ENCODE measurements around the gene BCL7A.

The BCL7A gene

DNA sequence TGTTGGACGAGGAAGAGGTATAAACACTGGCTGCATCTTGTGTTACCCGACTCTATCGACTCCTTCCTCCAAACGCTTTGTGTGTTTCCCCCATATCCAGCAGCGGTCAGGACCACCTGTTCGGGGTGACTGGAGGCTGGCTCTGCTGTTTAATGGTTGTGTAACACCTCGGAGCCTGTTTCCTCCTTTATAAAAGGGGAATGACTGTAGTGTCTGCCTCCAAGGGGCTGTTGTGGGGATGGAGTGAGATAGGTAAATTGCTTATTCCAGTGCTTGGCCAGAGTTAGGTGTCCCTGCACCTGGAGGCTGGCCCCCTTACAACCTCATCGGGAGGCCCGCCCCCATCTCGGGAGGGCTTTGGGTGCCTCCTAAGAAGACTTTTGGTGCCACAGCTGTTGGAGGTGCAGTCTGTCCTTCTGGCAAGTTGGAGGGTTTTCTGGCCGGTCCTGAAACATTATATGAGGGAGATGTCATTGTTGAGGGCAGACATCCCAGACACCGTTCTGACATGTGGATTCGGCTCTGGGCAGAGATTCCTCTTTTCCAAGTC, 57.9 kb downstream of the BCL7A start:
- DNase-seq = no peak

DNA sequence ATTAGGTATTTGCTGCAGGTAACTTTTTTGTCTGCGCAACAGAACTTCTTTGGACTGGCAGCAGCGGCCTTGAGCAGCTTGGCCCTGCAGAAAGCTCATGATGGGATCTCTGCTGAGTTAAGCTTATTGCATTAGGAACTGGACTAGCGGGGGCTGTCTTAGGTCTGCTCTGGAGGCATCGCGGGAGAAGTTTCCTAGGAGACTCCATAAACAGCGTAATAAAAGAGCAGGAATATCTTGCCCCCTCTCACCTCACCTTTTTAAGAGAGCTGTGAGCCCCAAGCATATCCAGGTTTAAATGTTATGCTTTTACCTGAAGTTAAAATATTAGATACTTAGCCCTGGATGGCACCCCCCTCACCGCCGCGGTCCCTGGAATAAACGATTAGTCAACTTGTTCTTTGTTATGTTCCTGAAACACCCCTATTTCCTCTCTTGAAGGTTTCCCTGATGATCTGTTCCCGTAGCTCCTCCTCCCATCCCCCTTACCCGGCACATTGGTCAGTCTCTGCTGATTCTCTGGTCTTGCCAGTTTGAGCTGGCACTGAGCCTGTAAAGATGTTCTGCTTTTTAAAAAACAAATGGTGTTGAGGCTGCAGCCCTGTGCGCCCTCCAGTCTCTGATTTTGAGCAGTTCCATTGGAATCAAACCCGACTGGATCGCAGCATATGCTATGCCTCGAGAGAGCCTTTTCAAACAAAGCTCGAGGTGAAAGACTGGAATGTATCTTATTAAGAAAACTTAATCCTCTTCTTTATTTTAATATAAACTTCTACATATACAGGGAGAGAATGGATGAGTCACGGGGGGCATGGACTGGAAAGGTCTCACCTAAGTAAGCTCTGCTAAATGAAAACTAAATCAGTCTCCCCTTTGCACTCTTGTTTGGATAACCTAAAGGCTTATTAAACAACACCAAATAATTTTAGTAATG, 58.7 kb downstream of the BCL7A start:
- DNase-seq = peak; percentile 78

DNA sequence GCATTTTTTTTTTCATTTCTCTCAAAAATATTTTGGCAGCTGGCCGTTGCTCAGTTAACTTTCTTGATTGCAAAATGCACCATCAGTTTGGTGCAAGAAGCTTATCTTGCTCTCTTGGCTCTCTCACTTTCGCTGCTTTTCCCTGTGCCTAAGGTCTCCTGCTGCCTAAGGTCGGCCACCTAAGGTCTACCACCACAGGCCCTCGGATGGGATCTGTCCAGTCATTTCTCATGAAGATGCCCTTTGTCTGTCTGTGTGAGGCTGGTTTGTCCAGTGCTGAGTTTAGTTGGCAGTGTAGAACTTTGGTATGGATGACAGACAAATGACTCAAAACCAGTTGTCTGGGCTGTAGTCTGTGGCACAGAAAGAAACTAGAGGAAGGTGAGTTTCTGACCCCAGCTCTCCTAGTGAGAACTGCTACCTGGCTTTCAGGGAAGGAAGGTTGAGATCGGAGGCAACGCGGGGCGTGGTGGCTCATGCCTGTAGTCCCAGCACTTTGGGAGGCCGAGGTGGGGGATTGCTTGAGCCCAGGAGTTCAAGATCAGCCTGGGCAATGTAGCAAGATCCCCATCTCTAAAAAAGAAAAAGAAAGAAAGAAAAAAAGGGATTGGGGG, 59.5 kb downstream of the BCL7A start:
- peak; percentile 36 for DNase-seq

DNA sequence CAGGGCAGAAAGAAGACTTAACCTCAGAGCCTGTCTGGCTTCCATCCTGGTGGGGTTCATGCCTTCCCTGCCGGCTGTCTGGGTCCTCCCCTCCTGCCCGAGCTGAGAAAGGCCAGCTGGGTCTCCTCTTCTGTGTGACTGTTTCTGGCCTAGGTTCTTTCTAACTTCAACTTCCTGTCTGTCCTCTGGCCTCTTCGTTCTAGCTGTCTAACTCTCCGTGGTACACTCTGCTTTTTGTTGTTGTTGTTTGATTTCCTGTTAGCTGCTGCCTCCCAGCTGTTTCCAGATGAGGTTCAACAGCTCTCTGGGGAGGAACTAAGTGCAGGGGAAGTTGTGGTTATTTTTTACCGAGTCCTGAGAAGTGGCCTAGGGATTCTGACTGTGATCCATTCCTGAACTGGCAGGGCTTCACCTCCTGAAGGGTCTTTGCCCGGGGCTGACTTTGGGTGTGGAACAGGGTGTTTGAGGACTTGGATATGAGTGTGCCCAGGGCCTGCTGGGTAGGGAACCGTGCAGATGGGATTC, 60.1 kb downstream of the BCL7A start:
- no peak for DNase-seq

DNA sequence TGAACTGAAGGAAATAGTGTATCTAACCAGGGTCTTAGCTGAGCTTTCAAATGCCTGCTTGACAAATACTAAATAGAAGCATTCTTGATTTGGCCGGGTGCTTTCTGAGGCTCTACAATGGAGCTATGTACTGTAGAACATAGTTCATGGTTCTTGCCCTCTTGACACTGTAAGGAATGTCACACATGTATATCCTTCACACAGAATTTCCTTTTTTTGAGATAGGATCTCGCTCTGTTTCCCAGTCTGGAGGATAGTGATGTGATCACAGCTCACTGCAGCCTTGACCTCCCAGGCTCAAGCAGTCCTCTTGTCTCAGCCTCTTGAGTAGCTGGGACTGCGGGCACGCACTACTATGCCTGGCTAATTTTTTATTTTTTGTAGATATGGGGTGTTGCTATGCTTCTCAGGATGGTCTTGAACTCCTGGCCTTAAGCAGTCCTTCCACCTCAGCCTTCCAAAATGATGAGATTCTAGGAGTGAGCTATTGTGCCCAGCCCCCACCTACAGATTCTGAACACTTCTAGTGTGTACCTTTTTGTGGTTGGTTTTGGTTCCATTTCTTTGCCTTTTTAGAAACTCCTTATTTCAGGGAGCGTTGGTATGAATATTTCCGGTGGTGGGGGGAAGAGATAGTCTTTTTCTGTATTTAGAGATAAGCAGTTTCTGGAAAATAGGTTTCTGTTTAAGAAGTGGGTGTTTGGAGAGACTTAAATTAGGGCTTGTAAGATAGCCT, 61.1 kb downstream of the BCL7A start:
- no peak for DNase-seq

DNA sequence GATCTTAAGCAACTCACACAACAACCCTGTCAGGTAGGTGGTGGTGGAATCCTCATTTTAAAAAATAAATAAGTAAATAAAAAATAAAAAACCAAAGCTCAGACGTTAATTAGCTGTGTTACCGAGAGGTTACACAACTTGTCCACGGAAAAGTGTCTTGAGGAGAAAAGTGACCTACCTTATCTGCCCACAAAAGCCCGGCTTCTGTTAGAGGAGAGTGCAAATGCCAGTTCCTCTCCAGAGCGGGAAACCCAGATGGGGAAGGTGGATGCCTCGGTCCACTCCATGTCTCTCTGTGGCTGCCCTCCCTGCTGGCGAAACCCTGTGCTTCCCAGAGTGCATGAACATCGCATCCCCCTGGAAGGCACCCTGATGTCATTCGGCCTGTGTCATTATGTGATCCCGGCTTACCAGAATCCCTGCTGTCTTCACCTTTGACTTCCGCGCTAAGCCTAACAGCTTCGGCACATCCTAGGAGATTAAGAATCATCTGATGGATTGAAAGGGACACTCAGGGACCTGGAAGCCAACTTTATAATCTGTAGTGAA, 63.2 kb downstream of the BCL7A start:
- DNase-seq = no peak

DNA sequence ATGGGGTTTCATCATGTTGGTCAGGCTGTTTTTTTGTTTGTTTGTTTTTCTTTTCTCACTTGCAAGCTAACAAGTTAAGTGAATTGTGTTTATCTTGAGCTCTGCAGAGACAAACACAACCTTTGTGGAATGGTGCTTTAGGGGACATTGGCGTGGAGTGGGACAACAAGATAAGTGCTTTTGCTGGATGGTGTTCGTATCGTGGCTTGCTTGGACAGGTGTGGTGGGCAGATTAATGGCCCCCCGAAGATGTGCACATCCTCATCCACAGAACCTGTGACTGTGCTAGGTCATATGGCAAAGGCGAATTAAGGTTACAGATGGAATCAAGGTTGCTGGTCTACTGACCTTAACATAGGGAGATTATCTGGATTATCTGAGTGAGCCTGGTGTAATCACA, 63.9 kb downstream of the BCL7A start:
- no peak for DNase-seq

DNA sequence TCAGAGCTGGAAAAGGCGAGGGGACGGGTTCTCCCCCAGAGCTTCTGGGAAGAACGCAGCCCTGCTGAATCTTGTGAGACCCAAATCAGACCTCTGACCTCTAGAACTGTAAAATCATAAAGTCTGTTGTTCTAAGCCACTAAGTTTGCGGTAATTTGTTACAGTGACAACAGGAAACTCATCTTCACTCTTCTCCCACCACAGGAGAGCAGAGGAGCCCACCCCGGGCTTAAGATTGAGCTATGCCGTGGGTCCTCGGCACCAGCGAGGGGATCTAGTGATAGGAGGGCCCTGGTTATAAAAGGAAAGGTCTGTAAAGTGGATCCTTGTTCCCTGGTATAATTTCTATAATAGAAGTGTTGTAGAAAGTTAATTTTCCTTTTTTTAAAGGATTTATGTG, 64.4 kb downstream of the BCL7A start:
- no peak for DNase-seq

DNA sequence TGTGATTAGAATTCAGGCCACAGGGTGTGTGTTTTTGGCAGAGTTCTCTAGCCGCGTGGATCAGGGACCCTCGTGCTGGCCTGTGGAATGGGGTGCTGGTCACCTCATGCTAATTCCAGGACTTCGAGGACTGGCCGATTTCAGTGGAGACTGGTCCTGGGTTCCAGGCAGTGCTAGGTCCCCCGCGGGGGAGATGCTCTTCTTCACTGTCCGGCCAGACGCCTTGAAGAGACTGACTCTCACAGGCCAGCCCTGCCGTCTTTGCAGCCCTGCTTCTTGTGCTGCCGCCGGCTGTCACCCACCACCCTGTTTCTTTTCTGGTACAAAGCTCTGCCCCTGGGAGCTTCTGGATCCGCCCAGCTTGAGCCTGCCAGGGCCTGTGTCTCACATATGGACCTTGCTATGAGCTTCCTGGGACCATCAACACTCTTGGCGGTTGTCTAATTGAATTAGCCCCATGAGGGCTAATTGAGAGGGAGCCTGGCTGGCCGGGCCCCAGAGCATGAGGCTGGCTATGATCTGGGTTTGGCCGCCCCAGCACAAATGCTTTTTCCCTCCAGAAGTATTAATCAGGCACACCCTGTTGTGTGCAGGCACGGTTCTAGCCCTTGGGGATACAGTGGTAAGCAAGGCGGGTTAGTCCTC, 65.1 kb downstream of the BCL7A start:
- DNase-seq = no peak

DNA sequence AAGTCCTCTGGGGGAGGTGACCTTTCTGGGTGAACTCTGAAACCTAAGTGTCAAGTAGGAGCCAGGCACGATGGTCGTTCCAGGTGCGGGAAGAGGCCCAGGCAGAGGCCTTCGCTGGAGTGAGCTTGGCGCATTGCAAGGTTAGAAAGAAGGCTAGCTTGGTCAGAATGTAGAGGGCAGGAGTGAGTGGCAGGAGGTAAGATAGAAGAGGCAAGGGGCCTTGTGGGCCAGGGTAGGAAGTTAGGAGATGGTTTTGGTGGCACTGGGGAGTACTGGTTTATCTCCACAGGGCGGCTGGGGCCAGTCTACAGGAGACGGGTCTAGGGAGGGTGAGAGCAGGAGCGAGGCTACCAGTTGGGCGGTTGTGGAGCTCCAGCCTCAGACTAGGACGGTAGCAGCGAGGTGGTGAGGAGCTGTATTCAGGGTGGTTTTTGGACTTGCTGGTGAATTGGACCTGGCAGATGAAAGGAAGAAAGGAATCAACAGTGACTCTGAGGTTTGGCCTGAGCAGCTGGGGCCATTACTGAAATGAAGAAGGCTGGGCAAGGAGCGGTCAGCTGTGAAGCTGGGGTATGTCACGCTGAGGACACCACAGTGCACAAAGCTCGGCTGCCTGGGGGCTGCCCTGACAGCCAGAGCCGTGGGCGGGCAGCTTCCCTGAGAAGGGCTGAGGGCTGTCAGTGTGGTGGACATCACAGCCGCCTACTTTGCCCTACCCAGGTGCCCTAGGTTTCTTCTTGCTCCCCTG, 65.9 kb downstream of the BCL7A start:
- DNase-seq = no peak

DNA sequence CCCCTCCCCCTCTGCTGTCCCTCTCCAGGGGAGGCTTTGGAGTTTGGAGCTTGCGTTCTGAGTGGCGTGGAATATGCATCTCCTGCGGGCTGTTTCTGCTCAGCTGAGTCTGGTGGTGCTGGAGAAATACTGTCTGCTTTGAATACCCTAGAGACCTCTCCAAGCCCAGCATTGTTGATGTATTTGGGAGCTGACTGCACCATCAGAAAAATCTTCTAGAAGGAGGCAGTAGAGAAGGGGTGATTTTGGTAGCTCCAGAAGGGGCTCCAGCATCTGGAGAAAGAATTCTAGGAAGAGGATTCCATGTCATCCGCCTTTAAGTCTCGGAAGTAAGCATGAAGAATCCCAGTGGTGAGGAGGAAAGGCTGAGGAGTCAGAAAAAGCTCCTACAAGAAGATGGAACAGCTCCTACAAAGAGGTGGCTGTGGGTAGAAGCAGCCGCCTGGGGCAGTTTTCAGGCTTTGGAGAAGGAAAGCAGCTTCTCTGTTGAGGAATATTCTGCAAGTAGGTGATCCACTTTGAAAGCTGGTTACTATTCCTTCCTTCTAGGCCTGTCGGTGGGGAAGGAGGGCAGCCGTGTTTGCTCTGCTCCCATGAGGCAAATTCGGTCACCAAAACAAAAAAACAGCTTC, 66.6 kb downstream of the BCL7A start:
- DNase-seq = no peak

DNA sequence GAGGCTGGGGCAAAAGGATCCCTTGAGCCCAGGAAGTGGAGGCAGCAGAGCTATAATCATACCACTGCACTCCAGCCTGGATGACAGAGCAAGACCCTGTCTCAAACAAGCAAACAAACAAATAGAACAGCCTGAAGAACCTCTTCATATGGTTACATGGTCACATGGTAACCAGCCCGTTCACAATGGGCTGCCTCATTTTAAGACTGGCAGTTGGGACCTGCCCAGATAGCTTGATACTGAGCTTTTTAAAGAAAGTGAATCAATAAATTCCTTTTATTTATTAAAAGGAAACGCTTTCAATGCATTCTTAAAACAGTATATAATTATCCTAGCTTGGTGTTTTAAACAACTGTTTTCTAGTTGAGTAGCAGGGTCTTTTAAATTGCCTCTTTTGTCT, 67.4 kb downstream of the BCL7A start:
- DNase-seq = no peak

DNA sequence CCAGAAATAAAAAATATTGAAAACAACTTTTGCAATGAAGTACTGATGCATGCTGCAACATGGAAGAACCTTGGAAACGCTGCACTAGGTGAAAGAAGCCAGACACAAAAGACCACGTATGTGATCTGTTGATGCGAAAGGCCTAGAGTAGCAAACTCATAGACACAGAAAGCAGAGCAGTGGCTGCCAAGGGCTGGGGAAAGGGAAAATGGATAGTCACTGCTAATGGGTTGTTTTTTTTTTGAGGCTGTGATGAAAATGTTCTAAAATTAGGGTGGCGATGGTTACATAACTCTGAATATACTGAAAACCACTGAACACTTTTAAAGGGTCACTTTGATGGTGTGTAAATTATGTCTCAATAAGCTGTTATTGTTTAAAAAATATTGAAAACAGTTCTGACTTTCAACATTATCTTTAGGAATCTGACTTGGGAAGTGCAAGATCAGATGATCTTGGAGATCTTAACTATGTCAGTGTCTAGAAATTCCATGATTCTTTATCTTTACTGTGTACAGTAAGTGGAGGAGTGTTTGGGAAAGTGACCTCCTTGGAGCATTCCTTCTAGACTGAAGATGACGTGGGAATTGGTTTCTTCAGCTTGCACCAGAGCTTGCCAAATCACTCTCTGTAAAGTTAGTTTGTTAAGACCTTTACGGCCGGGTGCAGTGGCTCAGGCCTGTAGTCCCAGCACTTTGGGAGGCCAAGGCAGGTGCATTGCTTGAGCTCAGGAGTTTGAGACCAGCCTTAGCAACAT, 69.3 kb downstream of the BCL7A start:
- peak; percentile 86 for DNase-seq

DNA sequence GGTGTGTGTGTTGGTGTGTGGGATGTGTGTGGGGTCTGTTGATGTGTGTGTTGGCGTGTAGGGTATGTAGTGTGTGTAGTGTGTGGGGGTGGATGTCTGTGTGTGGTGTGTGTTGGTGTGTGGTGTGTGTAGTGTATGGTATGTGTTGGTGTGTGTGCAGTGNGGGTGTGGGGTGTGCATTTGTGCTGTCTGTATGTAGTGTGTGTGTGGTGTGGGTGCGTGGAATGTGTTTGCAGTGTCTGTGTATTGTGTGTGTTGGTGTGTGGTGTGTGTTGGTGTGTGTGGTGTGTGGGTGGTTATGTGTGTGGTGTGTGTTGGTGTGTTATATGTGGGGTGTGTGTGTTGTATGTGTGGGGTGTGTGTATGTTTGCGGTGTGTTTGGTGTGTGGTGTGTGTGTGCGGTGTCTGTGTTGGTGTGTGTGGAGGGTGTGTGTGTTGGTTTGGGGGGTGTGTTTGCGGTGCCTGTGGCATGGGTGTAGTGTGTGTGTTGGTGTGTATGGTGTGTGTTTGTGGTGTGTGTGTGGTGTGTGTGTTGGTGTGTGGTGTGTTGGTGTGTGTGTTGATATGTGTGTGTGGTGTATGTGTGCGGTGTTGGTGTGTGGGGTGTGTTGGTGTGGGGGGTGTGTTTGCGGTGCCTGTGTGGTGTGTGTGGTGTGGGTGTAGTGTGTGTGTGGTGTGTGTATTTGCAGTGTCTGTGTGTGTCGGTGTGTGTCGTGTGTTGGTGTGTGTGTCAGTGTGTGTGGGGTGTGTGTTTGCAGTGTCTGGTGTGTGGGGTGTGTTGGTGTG, 71.6 kb downstream of the BCL7A start:
- no peak for DNase-seq

DNA sequence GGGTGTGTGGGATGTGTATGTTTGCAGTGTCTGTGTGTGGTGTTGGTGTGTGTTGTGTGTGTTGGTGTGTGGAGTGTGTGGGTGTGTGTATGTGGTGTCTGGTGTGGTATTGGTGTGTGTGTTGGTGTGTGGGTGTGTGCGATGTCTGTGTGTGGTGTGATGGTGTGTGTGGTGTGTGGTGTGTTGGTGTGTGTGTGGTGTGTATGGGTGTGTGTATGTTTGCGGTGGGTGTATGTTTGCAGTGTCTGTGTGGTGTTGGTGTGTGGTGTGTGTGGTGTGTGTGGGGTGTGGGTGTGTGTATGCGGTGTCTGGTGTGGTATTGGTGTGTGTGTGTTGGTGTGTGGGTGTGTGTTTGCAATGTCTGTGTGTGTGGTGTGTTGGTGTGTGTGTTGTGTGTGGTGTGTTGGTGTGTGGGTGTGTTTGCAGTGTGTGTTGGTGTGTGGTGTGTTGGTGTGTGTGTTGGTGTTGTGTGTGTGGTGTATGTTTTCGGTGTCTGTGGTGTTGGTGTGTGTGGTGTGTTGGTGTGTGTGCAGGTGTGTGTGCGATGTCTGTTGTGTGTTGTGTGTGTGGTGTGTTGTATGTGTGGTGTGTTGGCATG, 72.6 kb downstream of the BCL7A start:
- no peak for DNase-seq

DNA sequence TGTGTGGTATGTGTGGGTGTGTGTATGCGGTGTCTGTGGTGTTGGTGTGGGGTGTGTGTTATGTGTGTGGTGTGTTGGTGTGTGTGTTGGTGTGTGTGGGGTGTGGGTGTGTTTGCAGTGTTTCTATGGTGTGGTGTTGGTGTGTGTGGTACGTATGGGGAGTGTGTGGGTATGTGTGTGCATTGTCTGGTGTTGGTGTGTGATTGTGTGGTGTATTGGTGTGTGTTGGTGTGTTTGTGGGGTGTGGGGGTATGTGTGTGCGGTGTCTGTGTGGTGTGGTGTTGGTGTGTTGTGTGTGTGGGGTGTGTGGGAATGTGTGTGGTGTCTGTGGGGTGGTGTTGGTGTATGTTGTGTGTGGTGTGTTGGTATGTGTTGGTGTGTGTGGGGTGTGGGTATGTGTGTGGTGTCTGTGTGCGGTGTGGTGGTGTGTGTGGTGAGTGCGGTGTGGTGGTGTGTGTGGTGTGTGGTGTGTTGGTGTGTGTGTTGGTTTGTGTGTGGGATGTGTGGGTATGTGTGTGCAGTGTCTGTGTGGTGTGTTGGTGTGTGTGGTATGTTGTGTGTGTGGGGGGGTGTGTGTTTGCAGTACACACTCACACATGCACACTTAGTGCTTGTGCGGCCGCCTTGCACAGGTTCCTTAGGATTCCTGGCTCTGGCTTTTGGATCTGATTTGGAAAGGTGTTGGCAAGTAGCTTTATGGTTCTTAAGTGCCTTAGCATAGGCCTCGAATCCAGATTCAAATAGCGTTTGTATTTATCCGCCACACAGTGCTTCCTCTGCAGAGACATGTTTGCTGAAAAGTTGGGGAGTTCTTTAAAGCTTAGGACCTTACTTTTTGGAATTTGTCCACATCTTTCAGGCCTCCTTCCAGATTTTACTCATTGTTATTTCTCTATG, 73.3 kb downstream of the BCL7A start:
- no peak for DNase-seq

DNA sequence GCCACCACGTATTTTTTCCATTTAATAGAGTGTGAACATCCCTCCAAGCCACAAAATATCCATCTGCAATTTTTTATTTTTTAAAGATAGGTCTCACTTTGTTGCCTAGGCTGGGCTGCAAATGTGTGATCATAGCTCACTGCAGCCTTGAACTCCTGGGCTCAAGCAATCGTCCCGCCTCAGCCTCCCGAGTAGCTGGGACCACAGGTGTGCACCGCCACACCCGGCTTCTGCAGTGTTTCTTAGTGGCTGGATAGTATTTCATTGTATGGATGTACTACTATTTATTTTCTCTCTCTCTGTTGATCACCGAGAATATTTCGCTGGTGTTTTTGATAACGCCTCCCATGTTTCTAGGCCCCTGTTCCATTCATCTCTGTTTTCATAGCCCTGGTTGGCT, 74.3 kb downstream of the BCL7A start:
- no peak for DNase-seq

DNA sequence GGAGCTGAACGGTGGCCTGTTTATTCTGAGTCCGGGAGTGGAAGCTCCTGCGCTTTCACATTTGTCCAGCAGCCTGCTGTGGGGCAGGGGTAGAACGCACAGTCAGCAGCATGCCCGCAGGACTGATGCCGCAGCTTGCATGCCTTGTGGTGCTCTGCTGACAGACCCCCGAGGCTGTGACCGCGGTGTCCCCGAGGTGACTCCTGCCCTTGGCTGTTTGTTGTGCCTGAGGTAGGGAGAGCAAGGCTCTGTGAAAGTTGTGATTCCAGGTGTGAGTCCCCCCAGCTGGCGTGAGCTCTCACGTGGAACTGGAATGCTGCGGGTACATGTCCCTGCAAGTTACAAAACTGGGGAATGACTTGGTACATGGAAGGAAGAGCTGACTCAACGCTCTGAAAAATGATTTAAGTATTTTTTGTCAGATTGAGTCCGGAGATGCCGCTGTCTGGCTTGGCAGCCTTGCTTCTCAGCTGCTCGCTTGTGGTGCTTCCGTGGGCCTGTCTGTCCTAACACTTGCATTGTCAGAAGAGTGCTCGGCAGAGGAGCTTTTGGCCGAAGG, 75.0 kb downstream of the BCL7A start:
- no peak for DNase-seq

Data from NCI-H226 (cell line).